Measurements from ENCODE around the gene TENM4.

The TENM4 gene

DNA sequence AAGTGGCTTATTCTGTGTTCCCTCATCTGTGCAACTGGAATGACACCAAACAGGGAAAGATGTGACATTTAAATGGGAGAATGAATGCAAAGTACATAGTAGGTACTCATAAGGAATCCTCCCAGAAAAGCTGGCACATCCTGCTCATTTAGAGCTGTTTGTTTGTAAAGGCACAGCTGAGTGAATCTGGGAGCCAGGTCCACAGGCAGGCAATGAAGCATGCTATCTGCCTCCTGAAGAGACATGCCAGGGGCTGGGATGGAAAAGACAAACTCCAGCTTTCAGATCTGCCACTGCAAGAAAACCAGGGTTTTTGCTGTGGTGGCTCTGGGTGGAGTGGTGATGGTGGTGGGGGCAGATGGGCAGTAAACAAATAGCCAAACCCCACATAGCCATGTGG lies 150.1 kb downstream of the TENM4 start:
- TF ChIP-seq, protein P1, sequence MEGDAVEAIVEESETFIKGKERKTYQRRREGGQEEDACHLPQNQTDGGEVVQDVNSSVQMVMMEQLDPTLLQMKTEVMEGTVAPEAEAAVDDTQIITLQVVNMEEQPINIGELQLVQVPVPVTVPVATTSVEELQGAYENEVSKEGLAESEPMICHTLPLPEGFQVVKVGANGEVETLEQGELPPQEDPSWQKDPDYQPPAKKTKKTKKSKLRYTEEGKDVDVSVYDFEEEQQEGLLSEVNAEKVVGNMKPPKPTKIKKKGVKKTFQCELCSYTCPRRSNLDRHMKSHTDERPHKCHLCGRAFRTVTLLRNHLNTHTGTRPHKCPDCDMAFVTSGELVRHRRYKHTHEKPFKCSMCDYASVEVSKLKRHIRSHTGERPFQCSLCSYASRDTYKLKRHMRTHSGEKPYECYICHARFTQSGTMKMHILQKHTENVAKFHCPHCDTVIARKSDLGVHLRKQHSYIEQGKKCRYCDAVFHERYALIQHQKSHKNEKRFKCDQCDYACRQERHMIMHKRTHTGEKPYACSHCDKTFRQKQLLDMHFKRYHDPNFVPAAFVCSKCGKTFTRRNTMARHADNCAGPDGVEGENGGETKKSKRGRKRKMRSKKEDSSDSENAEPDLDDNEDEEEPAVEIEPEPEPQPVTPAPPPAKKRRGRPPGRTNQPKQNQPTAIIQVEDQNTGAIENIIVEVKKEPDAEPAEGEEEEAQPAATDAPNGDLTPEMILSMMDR (IDR thresholded peaks at IDR 0.05) = no peak
- peaks cover 34% of the 10 kb centered on the region for H3K36me3 Mint-ChIP-seq (ENCODE audit: low read depth)

GRCh38 chr11:79287952-79288351 lies 152.9 kb downstream of the TENM4 start:
- no peak overlapping the region for H3K27ac Mint-ChIP-seq
- peaks cover 30% of the 10 kb centered on the region for H3K4me1 Mint-ChIP-seq
- no peak overlapping the region for H3K4me3 Mint-ChIP-seq
- DNase-seq = no peak
- TF ChIP-seq, protein P1 (IDR thresholded peaks at IDR 0.05) = no peak
- peaks cover 55% of the 10 kb centered on the region for H3K36me3 Mint-ChIP-seq (ENCODE audit: low read depth)
- H3K27me3 Mint-ChIP-seq (ENCODE audit: low read depth, poor library complexity) = no peaks in the 10 kb centered on the region
- H3K9me3 Mint-ChIP-seq = peaks cover 19% of the 10 kb centered on the region

More for the DNA sequence above, 150.1 kb downstream of the TENM4 start:
- Mint-ChIP-seq H3K4me1 (peaks cover 42% of the 10 kb centered on the region), H3K9me3 (no peaks in the 10 kb centered on the region), H3K4me3 (no peak overlapping the region), H3K27me3 (ENCODE audit: low read depth, poor library complexity) (no peaks in the 10 kb centered on the region), H3K27ac (no peak overlapping the region)
- no peak for DNase-seq

GRCh38 chr11:79285756-79286155 lies 155.1 kb downstream of the TENM4 start:
- TF ChIP-seq, protein P1 (IDR thresholded peaks at IDR 0.05) = no peak
- no peaks in the 10 kb centered on the region for H3K27me3 Mint-ChIP-seq (ENCODE audit: low read depth, poor library complexity)
- H3K4me1 Mint-ChIP-seq = peaks cover 25% of the 10 kb centered on the region
- DNase-seq = no peak
- no peak overlapping the region for H3K27ac Mint-ChIP-seq
- H3K36me3 Mint-ChIP-seq (ENCODE audit: low read depth) = peaks cover 76% of the 10 kb centered on the region
- peaks cover 26% of the 10 kb centered on the region for H3K9me3 Mint-ChIP-seq
- H3K4me3 Mint-ChIP-seq = no peak overlapping the region

DNA sequence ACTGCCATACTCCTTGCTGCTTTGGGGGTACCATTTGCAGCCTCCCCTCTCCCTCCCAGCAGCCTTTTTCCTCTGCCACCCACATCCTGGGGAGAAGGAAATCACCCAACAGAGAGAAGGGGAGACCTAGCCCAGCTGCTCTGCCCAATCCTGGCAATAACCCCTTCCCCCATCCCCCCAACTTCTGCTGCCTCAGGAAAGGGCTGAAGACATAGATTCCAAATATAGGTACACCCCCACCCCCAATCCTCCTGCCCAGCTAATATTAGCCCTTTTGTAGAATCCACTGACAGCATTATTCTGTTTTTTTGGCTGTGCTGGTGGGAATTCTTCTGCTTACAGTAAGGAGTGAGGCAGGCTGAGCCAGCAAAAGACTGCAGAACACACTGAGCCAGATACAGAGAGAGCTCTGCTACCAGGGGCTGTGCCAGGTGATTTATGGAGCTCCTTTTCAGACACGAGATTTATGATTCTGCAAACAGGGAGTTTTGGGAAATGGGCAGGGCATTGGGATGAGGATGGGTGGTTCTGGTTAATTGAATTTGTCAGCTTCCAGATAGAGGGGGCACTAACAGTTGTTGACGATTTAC lies 164.0 kb downstream of the TENM4 start:
- H3K27ac Mint-ChIP-seq = no peak overlapping the region

DNA sequence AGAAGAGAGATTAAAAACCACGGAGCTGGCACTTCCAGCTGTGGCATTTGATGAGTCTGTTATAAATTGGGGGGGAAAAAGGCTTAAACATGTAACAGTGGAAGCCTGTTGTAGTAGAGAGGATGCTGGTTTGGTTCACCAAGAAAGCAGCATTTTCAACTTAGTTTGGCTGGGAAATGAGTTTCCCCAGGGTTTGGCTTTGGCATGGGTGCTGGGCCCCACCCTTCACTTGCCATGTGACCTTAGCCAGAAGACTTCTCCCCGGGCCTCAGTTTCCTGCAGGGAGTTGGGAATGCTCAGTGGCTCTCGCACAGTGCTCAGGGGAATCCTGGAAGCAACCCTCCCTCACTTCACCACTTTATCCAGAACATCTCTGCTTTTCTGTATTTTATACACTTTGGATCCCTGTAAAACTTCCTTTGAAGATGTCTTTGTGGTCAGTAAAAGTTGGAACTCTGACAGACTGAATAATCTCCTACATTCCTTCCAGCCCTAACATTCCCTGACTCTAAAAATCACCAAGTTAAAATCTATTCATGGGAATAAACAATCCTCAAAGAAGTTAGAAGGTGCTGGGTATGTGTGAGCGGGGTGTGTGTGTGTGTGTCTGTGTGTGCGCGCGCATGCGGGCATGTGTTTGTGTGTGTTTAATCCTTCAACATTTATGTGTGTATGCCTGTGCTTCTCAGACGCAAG lies 166.0 kb downstream of the TENM4 start:
- Mint-ChIP-seq H3K9me3 (no peaks in the 10 kb centered on the region), H3K4me1 (peaks cover 68% of the 10 kb centered on the region), H3K27ac (no peak overlapping the region), H3K27me3 (ENCODE audit: low read depth, poor library complexity) (peaks cover 3% of the 10 kb centered on the region), H3K36me3 (ENCODE audit: low read depth) (peaks cover 5% of the 10 kb centered on the region), H3K4me3 (no peak overlapping the region)
- TF ChIP-seq, protein P1 (IDR thresholded peaks at IDR 0.05) = no peak
- DNase-seq = no peak

More for the DNA sequence above, 164.0 kb downstream of the TENM4 start:
- Mint-ChIP-seq H3K36me3 (ENCODE audit: low read depth) (peaks cover 15% of the 10 kb centered on the region), H3K4me3 (no peak overlapping the region), H3K27me3 (ENCODE audit: low read depth, poor library complexity) (peaks cover 3% of the 10 kb centered on the region), H3K4me1 (peaks cover 76% of the 10 kb centered on the region), H3K9me3 (no peaks in the 10 kb centered on the region)
- TF ChIP-seq, protein P1 (IDR thresholded peaks at IDR 0.05) = no peak
- peak; percentile 32 for DNase-seq

DNA sequence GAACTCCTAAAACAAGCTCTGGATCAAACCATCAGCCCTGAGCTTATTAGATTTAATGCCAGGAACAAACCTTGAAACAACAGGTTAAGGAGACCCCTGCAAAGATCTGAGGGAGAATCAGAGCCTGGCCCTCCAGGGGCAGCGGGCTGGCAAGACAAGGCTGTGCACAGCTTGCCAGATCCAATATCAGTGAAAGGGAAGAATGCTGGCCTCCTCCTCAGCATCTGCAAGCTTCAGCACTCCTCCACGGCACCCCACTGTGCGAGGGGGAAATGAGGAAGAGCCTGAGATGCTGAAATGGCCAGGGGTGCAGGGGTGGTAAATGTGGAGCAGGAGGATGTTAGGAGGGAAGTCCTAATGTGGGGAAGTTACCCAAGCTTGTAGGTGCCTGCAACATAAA lies 167.0 kb downstream of the TENM4 start:
- H3K27ac Mint-ChIP-seq = no peak overlapping the region
- H3K27me3 Mint-ChIP-seq (ENCODE audit: low read depth, poor library complexity) = peaks cover 3% of the 10 kb centered on the region
- no peaks in the 10 kb centered on the region for H3K9me3 Mint-ChIP-seq
- H3K36me3 Mint-ChIP-seq (ENCODE audit: low read depth) = peaks cover 5% of the 10 kb centered on the region
- H3K4me1 Mint-ChIP-seq = peaks cover 69% of the 10 kb centered on the region
- H3K4me3 Mint-ChIP-seq = no peak overlapping the region
- DNase-seq = peak; percentile 26
- TF ChIP-seq, protein P1 (IDR thresholded peaks at IDR 0.05) = no peak

Measured in nephron progenitor cell (in vitro differentiated cells).